PFSK-1 (cell line): ENCODE results near the gene APOO.

Experiments
- POLR2AphosphoS5 ChIP-seq: IDR thresholded peaks from 2 replicates; pipeline ENCODE4 v1.6.1; 2012; ENCODE audit warnings: low read depth, mild to moderate bottlenecking, control low read depth, low read length, moderate library complexity
- REST ChIP-seq, 2 experiments: IDR thresholded peaks; 2 replicates each; pipeline versions ENCODE4 v1.6.1 to v1.8.0; 2011 to 2012; ENCODE audit warnings: low read depth in 2 of 2, low read length in 2 of 2, control low read depth in 1 of 2, inconsistent platforms in 1 of 2, mild to moderate bottlenecking in 1 of 2, moderate library complexity in 1 of 2; ENCODE audit not compliant: insufficient read depth in 1 of 2
- TAF1 ChIP-seq: IDR thresholded peaks from 2 replicates; pipeline ENCODE4 v1.6.1; 2012; ENCODE audit warnings: low read length, control low read depth, borderline replicate concordance; ENCODE audit not compliant: insufficient read depth

DNA sequence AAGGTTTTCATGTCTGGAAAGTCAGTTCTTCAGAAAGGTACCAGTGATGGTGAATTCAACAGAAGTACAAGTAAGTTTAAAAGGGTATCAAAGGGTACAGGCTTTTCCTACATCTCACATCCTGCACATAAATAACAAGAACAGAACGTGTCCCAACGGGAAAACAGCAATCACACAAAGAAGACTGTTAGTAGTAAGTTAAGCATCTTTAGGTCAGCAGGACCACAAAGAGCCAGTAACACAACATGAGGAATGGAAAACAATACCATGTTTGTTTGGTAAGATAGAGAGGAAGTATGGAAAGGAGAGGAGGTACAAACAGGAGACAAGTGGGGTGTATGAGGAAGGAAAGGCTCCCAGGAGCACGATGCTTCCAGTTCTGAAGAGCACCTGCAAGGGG lies 81.5 kb downstream of the APOO start:
- TF ChIP-seq TAF1 = no peak
- no peak for TF ChIP-seq POLR2AphosphoS5
- TF ChIP-seq REST (IDR thresholded peaks at IDR 0.05; ENCODE audit: insufficient read depth in 1 of 2, low read depth in 2 of 2, low read length in 2 of 2) = no peak
